HEK293 (cell line): ENCODE results near the gene EXT2.

Experiments
- CTCF ChIA-PET: fragments of 350-600 bp; formaldehyde crosslinking; extraction: SDS; loops from one replicate; lab custom pipeline; 2021; ENCODE audit warnings: antibody characterized with exemption; lab: Yijun Ruan, JAX
- POLR2A ChIA-PET: fragments of 300-600 bp; formaldehyde crosslinking; extraction: SDS; loops from one replicate; lab custom pipeline; 2020; ENCODE audit warnings: antibody characterized with exemption, inconsistent platforms; lab: Yijun Ruan, JAX
- H3K27ac ChIP-seq: fragments of 200-500 bp; sonication (Bioruptor generic); 2 replicates; pipeline ENCODE4 v1.5.1; 2014; ENCODE audit warnings: low read depth, low read length, control low read depth, inconsistent platforms; ENCODE audit errors: extremely low read depth
- H3K36me3 ChIP-seq, 2 experiments: fragments of 200-500 bp in 1 of 2; sonication (Bioruptor generic) in 1 of 2; 1 replicate in 1 of 2; 2 replicates in 1 of 2; pipeline ENCODE4 v1.5.1; 2014 to 2017; ENCODE audit warnings: inconsistent platforms in 2 of 2, low read length in 2 of 2; ENCODE audit not compliant: control insufficient read depth in 2 of 2, insufficient read depth in 1 of 2
- H3K4me1 ChIP-seq: fragments of 200-500 bp; sonication (Bioruptor generic); 2 replicates; pipeline ENCODE4 v1.5.1; 2014; ENCODE audit warnings: mild to moderate bottlenecking, low read length, inconsistent platforms; ENCODE audit not compliant: control insufficient read depth, insufficient read depth
- H3K4me3 ChIP-seq: 2 replicates; pipeline ENCODE4 v1.5.1; 2011; ENCODE audit warnings: low read depth, mild to moderate bottlenecking, control low read depth, low read length, moderate library complexity
- H3K9me3 ChIP-seq: fragments of 200-500 bp; sonication (Bioruptor generic); 2 replicates; pipeline ENCODE4 v1.5.1; 2014; ENCODE audit warnings: low read depth, low read length, inconsistent platforms; ENCODE audit not compliant: control insufficient read depth, insufficient read depth
- GLI4 ChIP-seq: fragments of 450-650 bp; formaldehyde crosslinking; IDR thresholded peaks from 2 replicates; pipeline ENCODE4 v1.5.1; 2016; ENCODE audit warnings: missing biosample characterization, missing genetic modification characterization
- HOXA7 ChIP-seq: sonication (generic); formaldehyde crosslinking; IDR thresholded peaks from 2 replicates; pipeline ENCODE4 v1.8.1; 2022; ENCODE audit warnings: missing genetic modification reagents, borderline replicate concordance
- MEIS1 ChIP-seq: sonication (generic); formaldehyde crosslinking; IDR thresholded peaks from 2 replicates; pipeline ENCODE4 v1.8.1; 2022; ENCODE audit warnings: missing genetic modification reagents, mild to moderate bottlenecking, borderline replicate concordance
- RBAK ChIP-seq: fragments of 450-650 bp; formaldehyde crosslinking; IDR thresholded peaks from 2 replicates; pipeline ENCODE4 v1.5.1; 2016; ENCODE audit warnings: missing biosample characterization, missing genetic modification characterization
- REPIN1 ChIP-seq: fragments of 450-650 bp; formaldehyde crosslinking; IDR thresholded peaks from 2 replicates; pipeline ENCODE4 v1.5.1; 2017; ENCODE audit warnings: missing biosample characterization, missing genetic modification characterization, low read depth
- SCRT2 ChIP-seq: fragments of 450-650 bp; formaldehyde crosslinking; IDR thresholded peaks from 2 replicates; pipeline ENCODE4 v1.5.1; 2016; ENCODE audit warnings: missing biosample characterization, missing genetic modification characterization
- ZNF114 ChIP-seq: fragments of 450-650 bp; formaldehyde crosslinking; IDR thresholded peaks from 2 replicates; pipeline ENCODE4 v1.5.0; 2017; ENCODE audit warnings: missing biosample characterization, missing genetic modification characterization
- ZNF155 ChIP-seq: fragments of 450-650 bp; formaldehyde crosslinking; IDR thresholded peaks from 2 replicates; pipeline ENCODE4 v1.5.1; 2016; ENCODE audit warnings: missing biosample characterization, missing genetic modification characterization
- ZNF239 ChIP-seq: fragments of 450-650 bp; formaldehyde crosslinking; IDR thresholded peaks from 2 replicates; pipeline ENCODE4 v1.5.1; 2016; ENCODE audit warnings: missing biosample characterization, missing genetic modification characterization
- ZNF341 ChIP-seq: fragments of 450-650 bp; formaldehyde crosslinking; IDR thresholded peaks from 2 replicates; pipeline ENCODE4; 2016; ENCODE audit warnings: low read depth, missing biosample characterization, missing genetic modification characterization
- ZNF37A ChIP-seq: fragments of 450-650 bp; IDR thresholded peaks from 2 replicates; pipeline ENCODE4 v1.5.1; 2018; ENCODE audit warnings: missing biosample characterization, missing genetic modification characterization
- ZNF391 ChIP-seq: fragments of 450-650 bp; formaldehyde crosslinking; IDR thresholded peaks from 2 replicates; pipeline ENCODE4 v1.5.1; 2016; ENCODE audit warnings: low read depth, missing biosample characterization, missing genetic modification characterization, borderline replicate concordance
- ZNF501 ChIP-seq: fragments of 450-650 bp; formaldehyde crosslinking; IDR thresholded peaks from 2 replicates; pipeline ENCODE4 v1.5.1; 2016; ENCODE audit warnings: missing biosample characterization, missing genetic modification characterization
- ZNF510 ChIP-seq: fragments of 450-650 bp; formaldehyde crosslinking; IDR thresholded peaks from 2 replicates; pipeline ENCODE4 v1.5.1; 2018; ENCODE audit warnings: mild to moderate bottlenecking, missing genetic modification characterization, missing biosample characterization; ENCODE audit not compliant: insufficient replicate concordance
- ZNF529 ChIP-seq: fragments of 450-650 bp; formaldehyde crosslinking; IDR thresholded peaks from 2 replicates; pipeline ENCODE4 v1.5.1; 2017; ENCODE audit warnings: missing genetic modification characterization, missing biosample characterization; ENCODE audit not compliant: insufficient replicate concordance
- ZNF548 ChIP-seq: fragments of 450-650 bp; formaldehyde crosslinking; IDR thresholded peaks from 2 replicates; pipeline ENCODE4 v1.5.1; 2016; ENCODE audit warnings: missing biosample characterization, missing genetic modification characterization
- ZNF571 ChIP-seq: fragments of 450-650 bp; formaldehyde crosslinking; IDR thresholded peaks from 2 replicates; pipeline ENCODE4 v1.5.0; 2017; ENCODE audit warnings: missing biosample characterization, missing genetic modification characterization
- ZNF596 ChIP-seq: fragments of 450-650 bp; IDR thresholded peaks from 2 replicates; pipeline ENCODE4 v1.5.0; 2018; ENCODE audit warnings: missing biosample characterization, mild to moderate bottlenecking, missing genetic modification characterization, moderate library complexity
- ZNF623 ChIP-seq: fragments of 450-650 bp; formaldehyde crosslinking; IDR thresholded peaks from 2 replicates; pipeline ENCODE4 v1.5.1; 2016; ENCODE audit warnings: missing biosample characterization, missing genetic modification characterization
- ZNF626 ChIP-seq: fragments of 450-650 bp; sonication (Bioruptor Pico); formaldehyde crosslinking; IDR thresholded peaks from 2 replicates; pipeline ENCODE4 v1.5.1; 2018; ENCODE audit warnings: missing biosample characterization, missing genetic modification characterization, inconsistent platforms
- ZNF658 ChIP-seq: fragments of 450-650 bp; formaldehyde crosslinking; IDR thresholded peaks from 2 replicates; pipeline ENCODE4; 2016; ENCODE audit warnings: missing biosample characterization, missing genetic modification characterization
- ZNF670 ChIP-seq: fragments of 450-650 bp; formaldehyde crosslinking; IDR thresholded peaks from 2 replicates; pipeline ENCODE4 v1.5.1; 2016; ENCODE audit warnings: missing biosample characterization, missing genetic modification characterization, low read depth
- ZNF677 ChIP-seq: fragments of 450-650 bp; IDR thresholded peaks from 2 replicates; pipeline ENCODE4 v1.5.0; 2018; ENCODE audit warnings: missing biosample characterization, mild to moderate bottlenecking, missing genetic modification characterization, moderate library complexity
- ZNF776 ChIP-seq: fragments of 450-650 bp; formaldehyde crosslinking; IDR thresholded peaks from 2 replicates; pipeline ENCODE4 v1.5.0; 2017; ENCODE audit warnings: missing biosample characterization, missing genetic modification characterization, borderline replicate concordance
- TF ChIP-seq, protein P1 (sequence below): fragments of 450-650 bp; formaldehyde crosslinking; IDR thresholded peaks from 2 replicates; pipeline ENCODE4 v1.5.1; 2016; ENCODE audit warnings: missing biosample characterization, missing genetic modification characterization
- TF ChIP-seq, protein P2 (sequence below): fragments of 450-650 bp; formaldehyde crosslinking; IDR thresholded peaks from 2 replicates; pipeline ENCODE4 v1.5.1; 2016; ENCODE audit warnings: missing biosample characterization, missing genetic modification characterization
- TF ChIP-seq, protein P3 (sequence below): fragments of 450-650 bp; formaldehyde crosslinking; IDR thresholded peaks from 2 replicates; pipeline ENCODE4 v1.5.1; 2017; ENCODE audit warnings: missing biosample characterization, missing genetic modification characterization

The EXT2 gene

GRCh38 chr11:44113018-44113417, 17.5 kb downstream of the EXT2 start (continued):
- TF ChIP-seq, protein P1, sequence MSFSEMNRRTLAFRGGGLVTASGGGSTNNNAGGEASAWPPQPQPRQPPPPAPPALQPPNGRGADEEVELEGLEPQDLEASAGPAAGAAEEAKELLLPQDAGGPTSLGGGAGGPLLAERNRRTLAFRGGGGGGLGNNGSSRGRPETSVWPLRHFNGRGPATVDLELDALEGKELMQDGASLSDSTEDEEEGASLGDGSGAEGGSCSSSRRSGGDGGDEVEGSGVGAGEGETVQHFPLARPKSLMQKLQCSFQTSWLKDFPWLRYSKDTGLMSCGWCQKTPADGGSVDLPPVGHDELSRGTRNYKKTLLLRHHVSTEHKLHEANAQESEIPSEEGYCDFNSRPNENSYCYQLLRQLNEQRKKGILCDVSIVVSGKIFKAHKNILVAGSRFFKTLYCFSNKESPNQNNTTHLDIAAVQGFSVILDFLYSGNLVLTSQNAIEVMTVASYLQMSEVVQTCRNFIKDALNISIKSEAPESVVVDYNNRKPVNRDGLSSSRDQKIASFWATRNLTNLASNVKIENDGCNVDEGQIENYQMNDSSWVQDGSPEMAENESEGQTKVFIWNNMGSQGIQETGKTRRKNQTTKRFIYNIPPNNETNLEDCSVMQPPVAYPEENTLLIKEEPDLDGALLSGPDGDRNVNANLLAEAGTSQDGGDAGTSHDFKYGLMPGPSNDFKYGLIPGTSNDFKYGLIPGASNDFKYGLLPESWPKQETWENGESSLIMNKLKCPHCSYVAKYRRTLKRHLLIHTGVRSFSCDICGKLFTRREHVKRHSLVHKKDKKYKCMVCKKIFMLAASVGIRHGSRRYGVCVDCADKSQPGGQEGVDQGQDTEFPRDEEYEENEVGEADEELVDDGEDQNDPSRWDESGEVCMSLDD (tag by site-specific recombination): no peak
- TF ChIP-seq ZNF510 (tag by site-specific recombination): no peak
- TF ChIP-seq ZNF626 (tag by site-specific recombination): no peak

GRCh38 chr11:44113572-44113971, 18.1 kb downstream of the EXT2 start:
- Histone ChIP-seq H3K36me3 (peaks cover 0 to 77% of the 10 kb centered on the region in 2 experiments; a peak in 2 of 3 replicates), H3K9me3 (no peaks in the 10 kb centered on the region), H3K4me1 (no peaks in the 10 kb centered on the region), H3K4me3 (no peak overlapping the region), H3K27ac (no peak overlapping the region)
- TF ChIP-seq SCRT2 (tag by site-specific recombination) (no peak), HOXA7 (CRISPR knock-in tag) (no peak), ZNF37A (tag by site-specific recombination) (no peak), ZNF529 (tag by site-specific recombination) (no peak), ZNF155 (no peak), ZNF571 (tag by site-specific recombination) (no peak), REPIN1 (tag by site-specific recombination) (no peak), ZNF677 (tag by site-specific recombination) (no peak), ZNF596 (tag by site-specific recombination) (no peak), ZNF548 (no peak), GLI4 (no peak), ZNF776 (tag by site-specific recombination) (no peak), ZNF239 (tag by site-specific recombination) (no peak), MEIS1 (CRISPR knock-in tag) (no peak), ZNF670 (tag by site-specific recombination) (no peak), ZNF391 (tag by site-specific recombination) (no peak), ZNF114 (tag by site-specific recombination) (no peak)
- POLR2A ChIA-PET: no interaction called here
- CTCF ChIA-PET: interaction anchor here (2.3 kb wide), 1 partner anchor 19 kb away, joined by 6 read pairs; no protein-coding TSS in a partner anchor

GRCh38 chr11:44116234-44116830, 20.9 kb downstream of the EXT2 start:
- CTCF ChIA-PET: interaction anchor here (0.6 to 2.1 kb wide), 3 partner anchors 12 to 863 kb away, joined by 3 to 7 read pairs (median 6); no protein-coding TSS in a partner anchor
- TF ChIP-seq ZNF623 (tag by site-specific recombination): no peak
- TF ChIP-seq ZNF341 (tag by site-specific recombination): no peak
- no peak for TF ChIP-seq RBAK (tag by site-specific recombination)
- TF ChIP-seq ZNF658 (tag by site-specific recombination): no peak
- TF ChIP-seq, protein P2, sequence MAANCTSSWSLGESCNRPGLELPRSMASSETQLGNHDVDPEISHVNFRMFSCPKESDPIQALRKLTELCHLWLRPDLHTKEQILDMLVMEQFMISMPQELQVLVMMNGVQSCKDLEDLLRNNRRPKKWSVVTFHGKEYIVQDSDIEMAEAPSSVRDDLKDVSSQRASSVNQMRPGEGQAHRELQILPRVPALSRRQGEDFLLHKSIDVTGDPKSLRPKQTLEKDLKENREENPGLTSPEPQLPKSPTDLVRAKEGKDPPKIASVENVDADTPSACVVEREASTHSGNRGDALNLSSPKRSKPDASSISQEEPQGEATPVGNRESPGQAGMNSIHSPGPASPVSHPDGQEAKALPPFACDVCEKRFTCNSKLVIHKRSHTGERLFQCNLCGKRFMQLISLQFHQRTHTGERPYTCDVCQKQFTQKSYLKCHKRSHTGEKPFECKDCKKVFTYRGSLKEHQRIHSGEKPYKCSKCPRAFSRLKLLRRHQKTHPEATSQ (tag by site-specific recombination): no peak
- TF ChIP-seq ZNF501 (tag by site-specific recombination): no peak
- TF ChIP-seq, protein P3, sequence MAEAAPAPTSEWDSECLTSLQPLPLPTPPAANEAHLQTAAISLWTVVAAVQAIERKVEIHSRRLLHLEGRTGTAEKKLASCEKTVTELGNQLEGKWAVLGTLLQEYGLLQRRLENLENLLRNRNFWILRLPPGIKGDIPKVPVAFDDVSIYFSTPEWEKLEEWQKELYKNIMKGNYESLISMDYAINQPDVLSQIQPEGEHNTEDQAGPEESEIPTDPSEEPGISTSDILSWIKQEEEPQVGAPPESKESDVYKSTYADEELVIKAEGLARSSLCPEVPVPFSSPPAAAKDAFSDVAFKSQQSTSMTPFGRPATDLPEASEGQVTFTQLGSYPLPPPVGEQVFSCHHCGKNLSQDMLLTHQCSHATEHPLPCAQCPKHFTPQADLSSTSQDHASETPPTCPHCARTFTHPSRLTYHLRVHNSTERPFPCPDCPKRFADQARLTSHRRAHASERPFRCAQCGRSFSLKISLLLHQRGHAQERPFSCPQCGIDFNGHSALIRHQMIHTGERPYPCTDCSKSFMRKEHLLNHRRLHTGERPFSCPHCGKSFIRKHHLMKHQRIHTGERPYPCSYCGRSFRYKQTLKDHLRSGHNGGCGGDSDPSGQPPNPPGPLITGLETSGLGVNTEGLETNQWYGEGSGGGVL (tag by site-specific recombination): no peak

More at GRCh38 chr11:44116234-44116830, 20.9 kb downstream of the EXT2 start:
- Histone ChIP-seq H3K4me3 (no peak overlapping the region), H3K27ac (no peak overlapping the region), H3K9me3 (no peaks in the 10 kb centered on the region), H3K36me3 (peaks cover 0 to 81% of the 10 kb centered on the region in 2 experiments; a peak in 1 of 3 replicates), H3K4me1 (no peaks in the 10 kb centered on the region)
- POLR2A ChIA-PET: interaction anchor here (0.7 kb wide), 1 partner anchor 265 kb away, joined by 3 read pairs; no protein-coding TSS in a partner anchor
